ENCODE data around the gene CAPN10.

The CAPN10 gene

GRCh38 chr2:240574386-240575100, 12.0 kb upstream of the CAPN10 start:
- no peak for DNase-seq (ENCODE audit: low read depth in 2 of 2)

DNA sequence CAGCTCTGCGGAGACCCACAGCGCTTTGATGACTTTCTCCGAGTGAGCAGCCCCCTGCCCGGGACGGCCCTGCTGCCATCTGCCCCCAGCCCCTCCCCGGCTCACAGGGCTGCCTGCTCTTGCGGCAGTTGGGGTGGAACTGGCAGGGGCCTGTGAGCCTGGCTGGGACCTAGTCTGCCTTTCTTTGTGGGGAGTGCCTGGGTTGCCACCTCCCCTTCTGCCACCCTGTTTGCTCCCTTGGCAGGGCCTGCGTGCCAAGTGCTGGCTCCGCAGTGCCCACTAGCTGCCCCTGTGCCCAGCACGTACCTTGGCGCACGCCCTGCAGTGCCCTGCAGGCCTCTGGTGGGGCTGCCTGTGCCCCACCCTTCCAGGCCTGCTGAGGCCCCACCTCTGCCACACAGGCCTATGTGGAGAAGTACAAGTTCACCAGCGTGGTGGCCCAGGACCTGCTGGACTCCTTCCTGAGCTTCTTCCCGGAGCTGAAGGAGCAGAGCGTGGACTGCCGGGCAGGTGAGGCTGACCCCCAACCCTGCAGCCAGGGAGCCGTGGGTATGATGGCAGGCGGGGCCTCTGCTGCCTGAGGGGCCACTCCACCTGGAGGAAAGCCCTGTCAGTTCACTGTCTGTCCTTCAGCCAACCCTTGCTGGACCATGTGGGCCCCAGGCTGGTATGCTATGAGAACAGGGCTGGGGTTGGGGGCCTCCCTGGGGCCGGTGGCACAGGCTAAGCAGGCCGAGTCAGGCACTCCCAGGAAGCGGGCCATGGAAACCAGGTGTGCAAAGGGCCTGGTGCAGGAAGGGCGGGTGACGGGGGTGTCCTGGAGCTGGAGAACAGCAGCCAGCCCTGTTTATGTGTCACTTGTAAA, 11.2 kb upstream of the CAPN10 start:
- DNase-seq (ENCODE audit: low read depth in 2 of 2) = no peak

- DNase-seq (ENCODE audit: low read depth in 2 of 2) = no peak
Measured at GRCh38 chr2:240576036-240576435, 10.5 kb upstream of the CAPN10 start.

- DNase-seq (ENCODE audit: low read depth in 2 of 2) = no peak
Measured at GRCh38 chr2:240576436-240577205, 9.9 kb upstream of the CAPN10 start.

- DNase-seq (ENCODE audit: low read depth in 2 of 2) = no peak
Measured at GRCh38 chr2:240577281-240578109, 9.0 kb upstream of the CAPN10 start.

DNA sequence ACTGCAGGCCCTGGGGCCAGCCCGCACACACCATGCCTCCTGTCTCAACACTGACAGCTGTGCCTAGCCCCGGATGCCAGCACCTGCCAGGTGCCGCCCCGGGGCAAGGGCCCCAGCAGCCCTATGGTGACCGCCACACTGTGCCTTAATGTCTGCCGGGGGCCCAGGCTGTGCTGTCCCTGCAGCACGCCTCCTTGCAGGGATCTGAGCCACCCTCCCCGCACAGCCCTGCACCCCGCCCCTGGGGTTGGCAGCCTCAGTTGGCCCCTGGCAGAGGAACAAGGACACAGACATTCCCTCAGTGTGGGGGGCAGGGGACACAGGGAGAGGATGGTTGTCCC, 8.5 kb upstream of the CAPN10 start:
- DNase-seq (ENCODE audit: low read depth in 2 of 2) = no peak

- DNase-seq (ENCODE audit: low read depth in 2 of 2) = no peak
Measured at GRCh38 chr2:240578488-240578887, 8.0 kb upstream of the CAPN10 start.

DNA sequence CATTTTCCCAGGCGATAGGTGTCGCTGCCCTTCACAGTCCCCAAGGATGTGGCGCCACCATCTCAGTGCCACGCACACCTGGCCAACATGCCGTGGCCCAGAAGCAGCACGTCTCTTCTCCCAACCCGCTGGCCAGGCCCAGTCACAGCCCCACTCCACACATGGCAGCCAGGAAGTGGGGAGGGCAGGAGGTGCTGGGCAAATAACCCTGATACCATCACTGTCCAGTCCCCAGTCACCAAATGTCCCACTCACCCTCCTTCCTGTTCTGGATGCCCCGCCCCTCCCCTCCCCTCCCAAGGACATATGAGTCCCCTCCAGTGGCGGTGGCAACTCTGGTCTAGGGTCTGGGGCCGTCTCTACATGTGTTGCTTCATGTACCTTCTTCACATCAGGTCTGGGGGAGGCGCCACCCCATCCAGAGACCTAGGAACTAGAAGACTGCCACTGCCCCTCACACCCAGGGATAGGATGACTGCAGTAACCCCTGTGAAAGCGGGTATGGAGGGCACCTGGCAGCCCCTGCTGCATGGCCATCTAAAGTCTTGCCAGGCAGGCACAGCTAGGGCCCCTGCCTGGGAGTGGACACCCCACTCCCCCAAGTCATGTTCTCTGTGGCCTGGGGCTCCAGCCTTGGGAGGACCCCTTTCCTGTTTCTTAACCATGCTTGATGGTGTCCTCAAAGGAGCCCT, 7.3 kb upstream of the CAPN10 start:
- no peak for DNase-seq (ENCODE audit: low read depth in 2 of 2)

DNA sequence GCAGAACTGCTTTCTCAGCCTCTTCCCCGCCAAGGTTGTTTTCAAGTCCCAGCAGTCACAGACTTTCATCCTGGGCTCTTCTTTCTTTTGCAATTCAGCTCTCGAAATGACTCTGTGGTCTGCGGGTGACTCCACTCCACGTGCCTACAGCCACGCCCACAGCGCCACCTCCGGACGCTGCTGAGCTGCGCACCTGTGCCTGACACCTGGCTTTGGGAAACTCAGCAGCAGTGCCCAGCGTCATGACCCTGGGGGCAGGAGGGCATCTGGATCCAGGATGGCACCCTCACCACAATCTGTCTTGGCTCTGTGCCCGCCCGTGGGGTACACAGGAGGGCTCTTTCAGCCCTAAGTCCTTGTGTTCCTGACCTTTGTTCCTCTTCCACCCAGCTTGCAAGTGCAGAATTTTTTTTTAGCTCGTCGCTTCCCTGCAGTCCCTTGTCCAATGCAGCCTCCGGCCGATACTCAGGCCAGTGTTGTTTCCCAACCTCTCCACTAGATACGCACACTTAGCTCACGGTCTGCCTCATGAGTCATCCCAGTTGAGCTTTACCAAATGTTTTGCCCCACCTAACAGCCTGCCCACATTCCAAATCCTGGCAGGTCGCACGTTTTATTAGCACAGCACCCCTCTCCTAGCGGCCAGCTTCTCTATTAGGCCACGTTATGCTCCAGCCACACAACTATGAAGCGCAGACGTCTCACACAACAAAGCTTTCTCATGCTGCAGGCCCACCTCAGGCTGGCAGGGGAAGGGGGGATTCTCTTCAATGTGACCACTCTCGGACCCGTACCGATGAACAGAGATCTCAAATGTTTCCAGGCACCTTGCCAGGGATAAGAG, 6.5 kb upstream of the CAPN10 start:
- peak in 1 of 2 donors; percentile 61 for DNase-seq (ENCODE audit: low read depth in 2 of 2)

GRCh38 chr2:240581811-240582210, 4.7 kb upstream of the CAPN10 start:
- no peak for DNase-seq (ENCODE audit: low read depth in 2 of 2)

GRCh38 chr2:240582781-240583180, 3.8 kb upstream of the CAPN10 start:
- no peak for DNase-seq (ENCODE audit: low read depth in 2 of 2)

DNA sequence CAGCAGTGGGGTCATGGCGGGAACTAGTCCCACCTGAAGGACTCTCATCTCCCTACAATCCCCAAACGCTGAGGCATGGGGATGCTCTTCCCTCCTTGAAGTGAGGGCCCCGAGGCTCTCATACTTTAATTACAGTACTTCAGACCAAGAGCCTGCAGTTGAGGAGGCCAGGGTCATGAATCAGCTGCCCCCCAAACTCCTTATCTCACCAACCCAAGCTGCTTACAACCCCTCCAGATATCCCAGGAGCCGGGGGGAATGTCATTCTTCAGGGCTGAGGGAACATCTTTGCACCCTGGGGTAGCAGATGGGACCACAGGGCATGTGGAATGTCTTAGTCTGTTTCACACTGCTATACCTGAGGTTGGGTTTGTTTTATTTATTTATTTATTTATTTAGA, 2.8 kb upstream of the CAPN10 start:
- DNase-seq (ENCODE audit: low read depth in 2 of 2) = no peak

DNA sequence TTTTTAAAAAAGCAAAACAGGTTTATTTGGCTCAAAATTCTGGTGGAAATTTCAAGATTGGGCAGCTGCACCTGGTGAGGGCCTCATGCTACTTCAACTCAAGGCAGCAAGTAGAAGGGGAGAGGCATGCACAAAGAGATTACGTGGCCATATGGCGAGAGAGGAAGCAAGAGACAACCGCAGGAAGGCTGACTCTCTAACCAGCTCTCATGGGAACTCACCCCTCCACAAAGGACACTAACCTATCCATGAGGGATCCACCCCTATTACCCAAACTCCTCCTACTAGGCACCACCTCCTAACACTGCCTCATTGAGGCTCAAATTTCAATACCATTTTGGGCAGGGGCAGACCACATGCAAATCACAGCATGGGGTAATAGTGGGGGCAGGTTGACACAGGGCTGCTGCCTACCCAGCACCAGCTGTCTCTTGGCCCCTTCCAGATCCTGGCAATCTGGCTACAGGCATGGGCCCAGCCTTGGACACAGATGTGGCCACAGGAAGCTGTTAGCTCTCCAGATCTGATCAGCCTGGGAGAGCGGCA, 2.0 kb upstream of the CAPN10 start:
- DNase-seq (ENCODE audit: low read depth in 2 of 2) = no peak

DNA sequence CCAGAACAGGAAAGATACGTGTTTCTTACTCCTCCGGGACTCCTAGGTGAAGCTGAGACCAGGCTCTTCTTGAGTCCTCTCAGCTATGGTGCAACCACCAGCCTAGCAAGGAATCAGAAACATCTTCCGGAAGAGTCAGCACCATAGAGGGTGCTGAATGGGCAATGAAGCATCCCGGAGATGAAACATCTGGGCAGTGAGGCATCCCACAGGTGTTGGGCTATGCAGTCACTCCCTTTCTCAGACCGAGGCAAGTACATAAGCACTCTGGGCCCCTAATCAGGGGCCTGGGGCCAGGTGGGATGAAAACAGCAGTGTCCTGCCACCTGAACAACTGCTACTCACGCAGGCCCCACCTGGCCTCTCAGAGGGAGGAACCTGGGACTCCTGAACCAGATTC, 1.4 kb upstream of the CAPN10 start:
- no peak for DNase-seq (ENCODE audit: low read depth in 2 of 2)

GRCh38 chr2:240585681-240586197, 795 bp upstream of the CAPN10 start:
- no peak for DNase-seq (ENCODE audit: low read depth in 2 of 2)

DNA sequence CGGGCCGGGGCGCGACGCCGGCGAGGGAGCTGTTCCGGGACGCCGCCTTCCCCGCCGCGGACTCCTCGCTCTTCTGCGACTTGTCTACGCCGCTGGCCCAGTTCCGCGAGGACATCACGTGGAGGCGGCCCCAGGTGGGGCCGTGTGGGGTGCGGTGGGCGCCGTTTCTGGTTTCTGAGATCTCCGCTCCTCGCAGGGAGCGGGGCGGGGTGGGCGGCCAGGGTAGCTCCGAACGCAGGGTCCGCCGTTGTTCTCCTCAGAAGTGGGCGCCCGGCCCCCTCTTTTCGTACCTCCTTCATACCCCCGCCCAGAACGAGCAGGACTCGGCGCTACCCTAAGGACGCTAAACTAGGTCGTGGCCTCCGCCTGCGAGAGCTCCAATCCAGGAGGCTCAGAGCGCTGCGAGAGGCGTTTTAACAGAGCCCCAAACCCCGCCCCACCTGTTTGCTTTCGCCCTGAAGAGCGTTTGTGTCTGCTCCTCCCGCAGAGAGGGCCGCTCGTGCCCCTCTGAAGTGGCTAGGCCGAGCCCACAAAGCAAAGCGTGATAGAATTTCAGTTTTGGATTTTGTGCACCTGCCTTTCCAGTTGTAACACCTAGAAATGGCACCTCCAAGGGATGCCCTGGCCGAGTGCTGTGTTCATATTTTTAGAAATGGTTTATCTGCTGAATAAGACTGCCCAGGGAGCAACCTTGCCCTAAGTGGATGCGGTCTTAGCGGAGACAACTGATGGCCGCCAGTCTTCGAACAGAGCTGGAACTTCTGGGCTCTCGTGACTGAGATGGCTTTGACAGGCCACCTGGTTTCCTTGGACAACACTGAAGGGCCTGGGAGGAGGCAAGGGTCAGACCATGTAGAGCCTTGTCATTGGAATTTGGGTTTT, 626 bp downstream of the CAPN10 start:
- peak in 1 of 2 donors; percentile 27 for DNase-seq (ENCODE audit: low read depth in 2 of 2)

DNA sequence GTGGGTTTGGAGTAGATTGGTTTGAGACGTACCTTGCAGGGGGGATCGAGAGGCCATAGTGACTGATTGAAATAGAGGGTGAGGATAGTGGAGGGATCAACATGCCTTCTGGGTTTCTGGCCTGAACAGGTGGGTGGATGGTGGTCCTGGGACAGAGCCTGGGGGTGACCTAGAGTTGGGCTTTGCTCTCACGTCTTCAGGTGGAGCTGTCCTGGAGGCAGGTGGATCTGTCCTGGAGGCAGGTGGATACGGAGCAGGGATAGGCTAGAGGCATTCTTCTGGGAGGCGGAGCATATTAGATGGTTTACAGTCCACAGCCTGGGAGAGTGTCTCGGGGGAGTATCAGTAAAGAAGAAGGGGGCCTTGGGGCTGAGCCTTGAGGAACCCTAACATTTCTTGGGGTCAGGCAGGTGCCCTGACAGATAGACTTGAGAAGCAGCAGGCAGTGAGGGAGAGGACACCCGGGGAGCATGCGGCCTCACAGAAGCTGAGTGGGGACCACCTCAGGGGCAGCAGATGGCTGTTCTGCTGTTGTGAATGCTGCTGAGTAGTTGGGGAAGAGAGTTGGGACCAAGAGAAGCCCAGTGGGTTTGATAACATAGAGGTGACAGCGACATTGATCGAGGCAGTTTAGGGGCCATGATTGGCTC, 1.6 kb downstream of the CAPN10 start:
- no peak for DNase-seq (ENCODE audit: low read depth in 2 of 2)

GRCh38 chr2:240588669-240589068, 2.1 kb downstream of the CAPN10 start:
- DNase-seq (ENCODE audit: low read depth in 2 of 2) = no peak
